ENCODE measurements around the gene CSRP2. TPM values are rescaled to one million over a fixed set of nuclear protein-coding genes. Genes with fewer than 3 reads are reported as not detected.
A peak's percentile ranks its signal among the peaks of the same experiment; 100 is the strongest.

CSRP2 gene
- total and polyA plus RNA-seq, 8 donors, result 3.1 to 20.0 (median 7.6) TPM

DNA sequence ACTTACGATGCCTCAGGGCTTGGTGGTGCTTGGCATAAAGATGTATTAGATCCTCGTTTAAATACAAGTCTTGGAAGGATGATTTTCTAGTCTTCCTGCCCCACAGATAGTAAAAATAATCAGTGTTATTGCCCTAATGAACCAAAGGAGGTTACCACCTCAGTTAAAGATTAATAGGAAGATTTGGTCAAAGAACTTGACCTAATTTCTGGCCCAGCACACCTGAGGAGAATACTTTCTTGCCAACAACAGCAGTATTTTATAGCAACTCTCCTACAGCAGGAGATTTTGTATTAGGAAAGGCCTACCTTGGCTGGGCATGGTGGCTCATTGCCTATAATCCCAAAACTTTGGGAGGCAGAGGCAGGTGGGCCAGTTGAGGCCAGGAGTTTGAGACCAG lies 31.6 kb downstream of the CSRP2 start:
- DNase-seq, result no peak
- H3K36me3 ChIP-seq, result peaks cover 0 to 49% (median 0%) of the 10 kb centered on the region in 3 donors
- no peak overlapping the region for H3K27ac ChIP-seq
- no peak for FAIRE-seq
- WGBS, 2 donors, result 69 to 73% methylated on average over 2 of the region's 2 CpGs
- intact Hi-C loops (cut with DNase I), result no loop called here
- no peaks in the 10 kb centered on the region for H3K9me3 ChIP-seq
- H3K4me3 ChIP-seq, result no peak overlapping the region
- no peaks in the 10 kb centered on the region for H3K27me3 ChIP-seq
- ATAC-seq, result no peak
- TF ChIP-seq, protein P1, sequence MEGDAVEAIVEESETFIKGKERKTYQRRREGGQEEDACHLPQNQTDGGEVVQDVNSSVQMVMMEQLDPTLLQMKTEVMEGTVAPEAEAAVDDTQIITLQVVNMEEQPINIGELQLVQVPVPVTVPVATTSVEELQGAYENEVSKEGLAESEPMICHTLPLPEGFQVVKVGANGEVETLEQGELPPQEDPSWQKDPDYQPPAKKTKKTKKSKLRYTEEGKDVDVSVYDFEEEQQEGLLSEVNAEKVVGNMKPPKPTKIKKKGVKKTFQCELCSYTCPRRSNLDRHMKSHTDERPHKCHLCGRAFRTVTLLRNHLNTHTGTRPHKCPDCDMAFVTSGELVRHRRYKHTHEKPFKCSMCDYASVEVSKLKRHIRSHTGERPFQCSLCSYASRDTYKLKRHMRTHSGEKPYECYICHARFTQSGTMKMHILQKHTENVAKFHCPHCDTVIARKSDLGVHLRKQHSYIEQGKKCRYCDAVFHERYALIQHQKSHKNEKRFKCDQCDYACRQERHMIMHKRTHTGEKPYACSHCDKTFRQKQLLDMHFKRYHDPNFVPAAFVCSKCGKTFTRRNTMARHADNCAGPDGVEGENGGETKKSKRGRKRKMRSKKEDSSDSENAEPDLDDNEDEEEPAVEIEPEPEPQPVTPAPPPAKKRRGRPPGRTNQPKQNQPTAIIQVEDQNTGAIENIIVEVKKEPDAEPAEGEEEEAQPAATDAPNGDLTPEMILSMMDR (IDR thresholded peaks at IDR 0.05), result no peak
- H3K4me1 ChIP-seq, result no peaks in the 10 kb centered on the region

DNA sequence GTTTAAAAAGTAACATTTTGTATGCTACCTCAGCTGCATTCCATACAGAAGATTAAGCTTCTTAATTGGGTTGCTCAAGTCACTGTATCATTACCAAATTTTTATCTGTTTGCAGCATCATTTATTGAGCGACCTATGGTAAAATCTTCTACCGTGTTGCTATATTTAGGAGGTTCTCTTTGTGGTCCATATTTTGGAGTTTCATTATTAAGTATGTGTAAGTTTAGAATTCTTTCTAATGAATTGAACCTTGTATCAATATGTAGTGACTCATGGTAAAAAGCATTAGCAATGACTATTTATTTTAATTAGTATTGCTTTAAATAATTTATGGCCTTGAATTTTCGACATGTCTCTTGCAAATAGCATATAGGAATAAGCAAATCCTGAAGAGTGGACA lies 42.2 kb downstream of the CSRP2 start:
- intact Hi-C loops (cut with DNase I), result no loop called here
- Histone ChIP-seq H3K27ac (no peak overlapping the region), H3K9me3 (no peaks in the 10 kb centered on the region), H3K27me3 (no peaks in the 10 kb centered on the region), H3K4me1 (no peaks in the 10 kb centered on the region), H3K36me3 (peaks cover 0 to 3% (median under 1%) of the 10 kb centered on the region in 3 donors), H3K4me3 (no peak overlapping the region)
- WGBS, 2 donors, result 74 to 87% methylated on average over 3 of the region's 3 CpGs
- FAIRE-seq (no peak), DNase-seq (no peak), ATAC-seq (no peak)
- TF ChIP-seq, protein P1 (IDR thresholded peaks at IDR 0.05), result no peak

DNA sequence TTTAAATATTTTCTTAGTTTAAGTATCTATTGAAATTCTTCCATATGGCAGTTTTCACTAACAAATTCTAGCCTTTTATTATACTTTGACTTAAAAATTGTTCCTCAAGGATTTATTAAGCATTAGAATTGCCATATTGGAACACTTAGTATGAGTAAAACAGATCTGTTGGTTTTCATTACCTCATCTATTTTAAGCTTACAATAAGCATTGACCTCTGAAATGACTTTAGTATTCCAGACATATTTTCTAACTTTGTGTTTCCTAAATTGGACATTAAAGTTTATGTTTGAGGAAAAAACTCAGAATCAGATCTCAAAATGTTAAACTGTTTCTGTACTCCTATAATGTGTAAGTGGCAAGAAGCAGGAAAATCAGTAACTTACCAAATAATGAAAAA lies 48.4 kb downstream of the CSRP2 start:
- Histone ChIP-seq H3K4me1 (no peaks in the 10 kb centered on the region), H3K27ac (no peak overlapping the region), H3K36me3 (peaks cover 0 to 13% (median 3%) of the 10 kb centered on the region in 3 donors), H3K9me3 (no peaks in the 10 kb centered on the region), H3K4me3 (no peak overlapping the region), H3K27me3 (no peaks in the 10 kb centered on the region)
- TF ChIP-seq, protein P1 (IDR thresholded peaks at IDR 0.05), result no peak
- intact Hi-C loops (cut with DNase I), result no loop called here
- FAIRE-seq (no peak), DNase-seq (no peak), ATAC-seq (no peak)

DNA sequence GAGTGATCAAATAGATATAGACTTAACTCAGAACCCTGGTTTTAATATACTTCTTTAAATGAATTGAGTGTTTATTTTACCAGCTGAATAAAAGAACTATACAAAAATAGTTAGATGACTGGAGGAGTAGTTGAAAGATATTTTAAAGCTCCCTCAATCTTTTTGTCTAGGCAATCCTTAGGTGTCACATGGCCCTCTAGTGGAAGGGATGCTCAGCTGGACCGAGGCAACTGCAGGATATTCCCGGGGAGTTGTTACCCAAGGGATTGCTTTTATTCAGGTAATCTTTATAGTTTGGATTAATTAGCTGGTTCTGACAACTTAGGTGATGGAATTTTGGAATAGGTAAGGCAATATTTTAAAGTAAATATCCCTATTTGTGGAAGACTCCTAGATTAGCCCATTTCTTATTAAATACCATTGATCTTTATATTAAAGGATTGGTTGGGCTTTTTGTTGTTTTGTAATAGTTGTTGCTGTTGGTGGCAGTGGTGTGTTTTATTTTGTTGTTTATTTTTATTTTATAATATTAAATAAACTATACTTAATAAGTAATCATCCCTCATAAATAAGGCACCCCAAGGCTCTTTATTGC lies 57.8 kb downstream of the CSRP2 start:
- no peaks in the 10 kb centered on the region for H3K27me3 ChIP-seq
- H3K36me3 ChIP-seq, result peaks cover 2 to 5% (median 2%) of the 10 kb centered on the region in 3 donors
- no peaks in the 10 kb centered on the region for H3K9me3 ChIP-seq
- intact Hi-C loops (cut with DNase I), result no loop called here
- FAIRE-seq, result peak; percentile 65
- TF ChIP-seq, protein P1 (IDR thresholded peaks at IDR 0.05), result peak in 2 of 4 donors; percentile 10 to 18
- WGBS, 2 donors, result 30 to 32% methylated on average over 2 of the region's 2 CpGs
- no peaks in the 10 kb centered on the region for H3K4me1 ChIP-seq
- no peak overlapping the region for H3K27ac ChIP-seq
- ATAC-seq, result peak in 3 of 4 donors; percentile 48 to 61 (median 53)
- H3K4me3 ChIP-seq, result no peak overlapping the region
- peak in 1 of 6 donors; percentile 17 for DNase-seq

DNA sequence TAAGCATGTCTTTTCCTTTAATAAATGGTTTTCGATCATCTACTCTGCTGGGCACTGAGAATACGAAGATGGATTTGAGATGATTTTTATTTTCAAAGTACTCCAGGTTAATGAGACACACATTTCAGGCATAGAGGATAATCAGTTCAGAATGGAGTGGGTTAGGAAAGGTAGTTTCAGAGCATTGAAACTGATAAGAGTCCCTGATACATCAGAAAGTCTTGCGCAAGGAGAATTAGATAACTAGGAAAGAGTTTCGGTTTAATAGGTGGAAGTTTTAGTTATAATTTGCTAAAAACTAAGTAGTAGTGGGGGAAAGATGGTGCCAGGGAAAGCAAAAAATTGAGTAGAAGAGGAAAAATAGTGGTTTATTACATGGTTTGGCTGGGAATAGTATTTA lies 64.8 kb downstream of the CSRP2 start:
- intact Hi-C loops (cut with DNase I), result no loop called here
- Histone ChIP-seq H3K9me3 (no peaks in the 10 kb centered on the region), H3K4me1 (no peaks in the 10 kb centered on the region), H3K4me3 (no peak overlapping the region), H3K27ac (no peak overlapping the region), H3K27me3 (no peaks in the 10 kb centered on the region), H3K36me3 (peaks cover 5 to 13% (median 6%) of the 10 kb centered on the region in 3 donors)
- ATAC-seq (no peak), DNase-seq (no peak), FAIRE-seq (no peak)
- 78 to 84% methylated on average over 4 of the region's 4 CpGs for WGBS, 2 donors
- TF ChIP-seq, protein P1 (IDR thresholded peaks at IDR 0.05), result no peak

All from pancreas (tissue), 10 donors.